D721Med (cell line): ENCODE results near the gene TM7SF2.
"Not testable (repeated sequence)": the region's sequence is repeated elsewhere in the genome, so short reads cannot be mapped to it uniquely, and the experiment has no call there.

Experiments
- DNase-seq: peaks from one replicate; pipeline ENCODE4 v3.0.0; 2011; ENCODE audit warnings: low spot score; ENCODE audit not compliant: insufficient read length
- FAIRE-seq: peaks from 2 replicates; lab custom pipeline; 2011; peaks lifted over from hg19 to GRCh38; lab: Jason Lieb, UNC
- TF ChIP-seq, protein P1 (sequence below): IDR thresholded peaks from 2 replicates; pipeline ENCODE4 v1.5.1; 2012; ENCODE audit warnings: mild to moderate bottlenecking, control low read depth; ENCODE audit not compliant: insufficient read depth; ENCODE audit errors: missing control alignments

The TM7SF2 gene

DNA sequence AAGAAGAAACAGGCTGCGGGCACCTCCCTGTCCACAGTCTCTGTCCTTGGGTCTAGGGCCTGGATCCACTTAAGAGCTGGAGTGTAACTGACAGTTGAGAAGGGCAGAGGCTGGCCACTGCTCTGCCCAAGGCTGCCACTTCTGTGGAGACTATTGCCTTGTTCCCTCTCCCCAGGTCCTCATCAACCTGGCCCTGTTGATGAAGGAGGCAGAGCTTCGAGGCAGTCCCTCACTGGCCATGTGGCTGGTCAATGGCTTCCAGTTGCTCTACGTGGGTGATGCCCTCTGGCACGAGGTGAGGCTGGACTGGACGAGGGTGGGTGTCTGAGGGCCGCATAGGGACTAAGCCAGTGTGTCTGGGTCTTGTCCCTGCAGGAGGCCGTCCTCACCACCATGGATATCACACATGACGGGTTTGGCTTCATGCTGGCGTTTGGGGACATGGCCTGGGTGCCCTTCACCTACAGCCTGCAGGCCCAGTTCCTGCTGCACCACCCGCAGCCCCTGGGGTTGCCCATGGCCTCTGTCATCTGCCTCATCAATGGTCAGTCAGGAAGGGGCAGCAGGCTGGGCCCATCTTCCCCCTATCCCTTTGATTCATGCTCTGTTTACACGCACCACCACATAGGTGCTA is 3.0 kb downstream of the TM7SF2 start:
- TF ChIP-seq, protein P1, sequence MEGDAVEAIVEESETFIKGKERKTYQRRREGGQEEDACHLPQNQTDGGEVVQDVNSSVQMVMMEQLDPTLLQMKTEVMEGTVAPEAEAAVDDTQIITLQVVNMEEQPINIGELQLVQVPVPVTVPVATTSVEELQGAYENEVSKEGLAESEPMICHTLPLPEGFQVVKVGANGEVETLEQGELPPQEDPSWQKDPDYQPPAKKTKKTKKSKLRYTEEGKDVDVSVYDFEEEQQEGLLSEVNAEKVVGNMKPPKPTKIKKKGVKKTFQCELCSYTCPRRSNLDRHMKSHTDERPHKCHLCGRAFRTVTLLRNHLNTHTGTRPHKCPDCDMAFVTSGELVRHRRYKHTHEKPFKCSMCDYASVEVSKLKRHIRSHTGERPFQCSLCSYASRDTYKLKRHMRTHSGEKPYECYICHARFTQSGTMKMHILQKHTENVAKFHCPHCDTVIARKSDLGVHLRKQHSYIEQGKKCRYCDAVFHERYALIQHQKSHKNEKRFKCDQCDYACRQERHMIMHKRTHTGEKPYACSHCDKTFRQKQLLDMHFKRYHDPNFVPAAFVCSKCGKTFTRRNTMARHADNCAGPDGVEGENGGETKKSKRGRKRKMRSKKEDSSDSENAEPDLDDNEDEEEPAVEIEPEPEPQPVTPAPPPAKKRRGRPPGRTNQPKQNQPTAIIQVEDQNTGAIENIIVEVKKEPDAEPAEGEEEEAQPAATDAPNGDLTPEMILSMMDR = no peak
- no peak for DNase-seq
- FAIRE-seq = no peak

DNA sequence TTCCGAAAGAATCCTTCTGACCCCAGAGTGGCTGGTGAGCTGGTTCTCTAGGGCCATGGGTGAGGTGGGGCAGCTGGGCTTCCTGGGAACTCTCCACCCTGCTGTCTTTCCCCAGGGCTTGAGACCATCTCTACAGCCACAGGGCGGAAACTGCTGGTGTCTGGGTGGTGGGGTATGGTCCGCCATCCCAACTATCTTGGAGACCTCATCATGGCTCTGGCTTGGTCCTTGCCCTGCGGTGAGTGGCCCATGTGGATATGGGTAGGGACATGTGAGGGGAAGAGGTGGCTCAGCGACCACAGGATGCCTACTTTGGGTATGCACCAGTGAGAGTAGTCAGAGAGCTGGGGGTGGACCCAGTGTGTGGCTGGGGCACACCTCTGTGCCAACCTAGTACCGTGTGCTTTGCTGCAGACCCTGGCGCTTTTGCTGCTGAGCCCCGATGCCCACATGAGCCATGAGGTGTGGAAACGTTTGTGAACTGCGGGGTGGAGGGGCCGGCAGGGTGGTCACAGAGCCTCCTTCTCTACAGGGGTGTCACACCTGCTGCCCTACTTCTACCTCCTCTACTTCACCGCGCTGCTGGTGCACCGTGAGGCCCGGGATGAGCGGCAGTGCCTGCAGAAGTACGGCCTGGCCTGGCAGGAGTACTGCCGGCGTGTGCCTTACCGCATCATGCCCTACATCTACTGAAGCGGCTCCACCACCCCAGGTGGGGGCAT is 3.9 kb downstream of the TM7SF2 start:
- FAIRE-seq = no peak
- DNase-seq = no peak
- TF ChIP-seq, protein P1 = no peak

DNA sequence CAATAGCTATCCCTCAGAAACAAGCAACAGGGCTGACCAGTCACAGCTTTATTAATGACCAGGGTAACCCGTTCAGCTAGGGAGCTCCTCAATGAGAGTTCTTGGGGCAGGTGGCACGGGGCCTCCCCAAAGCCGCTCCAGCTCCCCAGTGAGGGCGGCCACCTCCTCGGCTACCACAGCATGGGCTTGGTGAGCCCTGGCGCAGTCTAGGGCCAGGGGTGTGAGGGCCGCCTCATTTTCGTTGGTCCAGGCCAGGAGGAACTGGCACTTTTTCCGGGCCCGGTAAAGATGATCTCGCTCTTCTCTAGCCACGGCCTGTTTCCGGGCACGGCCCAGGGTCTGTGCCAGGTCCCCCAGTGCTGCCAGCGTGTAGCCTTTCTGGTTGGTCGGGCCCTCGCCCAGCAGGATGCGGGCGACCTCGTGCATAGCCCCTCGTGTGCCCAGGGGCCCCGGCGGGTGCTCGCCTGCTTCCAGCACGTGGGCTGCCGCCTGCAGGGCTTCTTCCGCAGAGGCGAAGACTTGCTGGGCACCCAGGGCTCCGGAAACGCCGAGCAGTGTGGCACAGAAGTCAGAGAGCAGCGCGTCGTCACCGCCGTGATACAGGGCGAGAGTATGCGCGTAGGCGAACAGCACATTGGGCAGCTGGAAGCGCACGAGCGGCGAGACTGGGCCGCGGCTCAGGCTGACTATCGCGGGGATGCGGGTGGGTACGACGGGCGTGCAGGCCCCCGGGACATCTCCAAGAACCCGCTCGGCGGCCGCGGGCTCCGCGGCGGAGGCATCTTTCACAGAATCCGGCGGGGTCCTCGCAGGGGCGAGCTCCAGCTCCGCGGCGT is 4.9 kb downstream of the TM7SF2 start:
- FAIRE-seq = no peak
- no peak for DNase-seq
- TF ChIP-seq, protein P1 = no peak

DNA sequence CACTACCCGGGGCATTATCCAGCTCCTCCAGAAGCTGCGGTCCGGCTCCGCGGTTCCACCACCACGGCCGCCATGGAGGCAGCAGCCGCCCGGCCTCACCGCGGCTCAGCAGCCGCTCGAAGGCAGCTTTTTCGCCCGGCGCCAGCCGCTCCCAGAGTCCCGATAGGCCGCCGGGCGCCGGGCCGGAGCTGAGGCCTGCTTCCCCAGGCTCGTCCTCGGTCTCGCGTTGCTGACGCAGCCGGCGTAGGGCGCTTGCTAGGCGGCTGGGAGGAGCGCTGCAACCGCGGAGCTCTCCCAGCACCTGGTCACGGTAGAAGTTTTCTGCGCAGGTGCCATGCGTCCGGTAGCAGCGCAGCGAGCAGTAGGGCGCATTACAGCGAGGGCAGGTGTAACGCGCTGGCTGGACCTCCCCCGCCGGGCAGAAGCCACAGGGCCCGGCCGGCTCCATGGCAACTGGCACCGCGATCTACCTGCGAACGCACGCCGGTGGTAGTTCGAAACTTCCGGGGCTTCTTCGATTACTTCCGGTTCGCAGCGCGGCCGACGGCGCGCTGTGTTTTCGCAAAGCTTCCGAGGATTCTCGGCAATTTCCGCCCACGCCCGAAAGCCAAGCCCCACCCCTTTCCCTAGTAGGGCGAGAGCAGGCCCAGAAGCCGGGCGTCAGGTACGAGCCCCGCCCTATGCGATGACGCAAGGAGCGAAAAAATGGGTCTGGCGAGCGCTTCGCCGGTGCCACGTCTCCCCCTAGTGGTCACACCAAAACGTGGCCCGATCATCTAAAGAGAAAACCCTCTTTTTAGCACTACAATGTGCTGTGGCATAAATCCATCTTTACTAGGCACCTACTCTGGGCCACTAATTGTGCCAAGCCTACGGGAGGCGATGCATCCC is 5.8 kb downstream of the TM7SF2 start, which contains the start of gene ZNHIT2:
TSS of gene ZNHIT2 (minus strand) at position 496 of the 891 bp plus-strand sequence. CDS start at position 448, 48 bp downstream.
- TF ChIP-seq, protein P1 = peak; percentile 87
- DNase-seq (peak; percentile 87), FAIRE-seq (peak; percentile 46)

DNA sequence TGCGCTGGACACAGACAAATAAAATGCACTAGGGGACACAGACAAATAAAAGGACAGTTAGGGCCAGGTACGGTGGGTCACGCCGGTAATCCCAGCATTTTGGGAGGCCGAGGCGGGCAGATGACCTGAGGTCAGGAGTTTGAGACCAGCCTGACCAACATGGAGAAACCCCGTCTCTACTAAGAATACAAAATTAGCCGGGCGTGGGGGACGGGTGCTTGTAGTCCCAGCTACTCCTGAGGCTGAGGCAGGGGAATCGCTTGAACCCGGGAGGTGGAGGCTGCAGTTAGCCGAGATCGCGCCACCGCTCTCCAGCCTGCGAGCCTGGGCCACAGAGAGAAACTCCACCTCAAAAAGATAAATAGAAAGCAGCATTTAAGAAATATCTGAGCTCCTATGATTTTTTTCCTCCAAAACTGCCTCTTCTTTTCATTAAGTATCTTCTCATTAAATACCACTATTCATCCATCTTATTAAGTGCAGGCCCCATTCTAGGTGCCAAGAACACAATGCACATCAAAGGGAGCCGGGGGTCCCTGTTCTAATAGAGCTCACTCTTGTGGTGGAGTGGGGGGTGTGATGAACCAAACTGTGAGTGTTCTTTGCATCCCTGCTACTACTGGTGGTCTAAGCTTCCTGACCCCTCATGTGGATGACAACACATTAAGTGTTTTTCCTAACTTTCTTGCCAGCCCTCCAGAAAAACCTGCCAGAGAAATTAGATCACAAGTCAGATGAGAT is 6.6 kb downstream of the TM7SF2 start:
- no peak for FAIRE-seq
- no peak for DNase-seq
- TF ChIP-seq, protein P1 = no peak

DNA sequence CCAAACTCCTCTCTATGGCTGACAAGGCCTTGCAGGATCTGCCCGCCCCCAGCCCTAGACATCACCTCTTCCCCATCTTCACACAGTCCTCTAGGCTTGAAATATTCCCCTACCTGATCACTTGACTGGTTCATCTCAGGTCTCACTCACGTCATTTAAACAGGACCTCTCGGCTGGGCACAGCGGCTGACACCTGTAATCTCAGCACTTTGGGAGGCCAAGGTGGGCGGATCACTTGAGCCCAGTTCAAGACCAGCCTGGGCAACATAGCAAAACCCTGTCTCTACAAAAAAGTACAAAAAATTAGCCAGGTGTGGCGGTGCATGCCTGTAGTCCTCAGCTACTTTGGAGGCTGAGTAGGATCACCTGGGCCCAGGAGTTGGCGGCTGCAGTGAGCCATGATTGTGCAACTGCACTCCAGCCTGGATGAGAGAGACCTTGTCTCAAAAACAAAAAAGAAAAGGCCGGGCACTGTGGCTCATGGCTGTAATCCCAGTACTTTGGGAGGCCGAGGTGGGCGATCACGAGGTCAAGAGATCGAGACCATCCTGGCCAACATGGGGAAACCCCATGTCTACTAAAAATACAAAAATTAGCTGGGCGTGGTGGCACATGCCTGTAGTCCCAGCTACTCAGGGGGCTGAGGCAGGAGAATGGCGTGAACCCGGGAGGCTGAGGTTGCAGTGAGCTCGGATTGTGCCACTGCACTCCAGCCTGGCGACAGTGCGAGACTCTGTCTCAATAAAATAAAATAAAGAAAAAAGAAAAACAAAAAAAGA is 7.4 kb downstream of the TM7SF2 start:
- FAIRE-seq, DNase-seq: not testable (repeated sequence)
